Endothelial cell of umbilical vein (primary cell): ENCODE results near the gene TYROBP. TPM values are rescaled to one million over a fixed set of nuclear protein-coding genes. Genes with fewer than 3 reads are reported as not detected.
"Not testable (repeated sequence)": the region's sequence is repeated elsewhere in the genome, so short reads cannot be mapped to it uniquely, and the experiment has no call there.

Experiments
- BruUV-seq: library from RNA; stranded (reverse); fragments of 400-500 nt; replicated peaks from 2 replicates; lab custom pipeline; 2021; lab: Mats Ljungman, UMichigan
- CTCF ChIA-PET: fragments of 300-600, 350-600 bp; sonication (Branson Sonifier 250); formaldehyde crosslinking; loops from one replicate; lab custom pipeline; 2021; ENCODE audit warnings: antibody characterized with exemption, inconsistent platforms; lab: Charles Lee
- POLR2A ChIA-PET: fragments of 300-600, 350-600 bp; sonication (Branson Sonifier 250); formaldehyde crosslinking; loops from one replicate; lab custom pipeline; 2021; ENCODE audit warnings: antibody characterized with exemption, inconsistent platforms; lab: Charles Lee
- DNase-seq: peaks from one replicate; pipeline ENCODE4 v3.0.0-alpha.2; 2011; ENCODE audit warnings: low read depth, low spot score
- FAIRE-seq: peaks from 2 replicates; lab custom pipeline; 2011; peaks lifted over from hg19 to GRCh38; lab: Jason Lieb, UNC
- H2AFZ ChIP-seq: 2 replicates; pipeline ENCODE4 v1.6.0; 2012; ENCODE audit warnings: low read depth, low read length, control low read depth, inconsistent platforms
- H3K27ac ChIP-seq: 2 replicates; pipeline ENCODE4 v1.5.1; 2011; ENCODE audit warnings: low read depth, mild to moderate bottlenecking, control low read depth, low read length, moderate library complexity; ENCODE audit not compliant: insufficient read depth
- H3K27me3 ChIP-seq, 2 experiments: 2 replicates each; pipeline versions ENCODE4 v1.6.0 to v1.6.1; 2011; ENCODE audit warnings: low read length in 2 of 2, mixed read lengths in 1 of 2; ENCODE audit not compliant: control insufficient read depth in 2 of 2, insufficient read depth in 2 of 2
- H3K36me3 ChIP-seq, 2 experiments: 2 replicates in 1 of 2; 3 replicates in 1 of 2; pipeline ENCODE4 v1.5.1; 2011; ENCODE audit warnings: low read length in 2 of 2, mild to moderate bottlenecking in 1 of 2, moderate library complexity in 1 of 2; ENCODE audit not compliant: control insufficient read depth in 2 of 2, insufficient read depth in 2 of 2; ENCODE audit errors: extremely low read depth in 1 of 2
- H3K4me1 ChIP-seq: 3 replicates; pipeline ENCODE4 v1.5.1; 2011; ENCODE audit warnings: mild to moderate bottlenecking, low read length; ENCODE audit not compliant: control insufficient read depth, insufficient read depth; ENCODE audit errors: extremely low read depth
- H3K4me2 ChIP-seq: 2 replicates; pipeline ENCODE4 v1.6.1; 2011; ENCODE audit warnings: low read length, control low read depth, mixed read lengths; ENCODE audit not compliant: insufficient read depth
- H3K4me3 ChIP-seq, 3 experiments: fragments of 200-600 bp in 1 of 3; sonication (generic), shearing (Covaris generic) in 1 of 3; replicated peaks in 1 of 3; 2 replicates each; pipeline ENCODE4 v1.5.1; 2011 to 2016; ENCODE audit warnings: control low read depth in 3 of 3, low read length in 3 of 3, mild to moderate bottlenecking in 2 of 3, inconsistent platforms in 1 of 3, low read depth in 1 of 3, moderate library complexity in 1 of 3; ENCODE audit not compliant: insufficient read depth in 1 of 3
- H3K79me2 ChIP-seq: 2 replicates; pipeline ENCODE4 v1.6.0; 2012; ENCODE audit warnings: low read length, inconsistent platforms; ENCODE audit not compliant: control insufficient read depth, insufficient read depth
- H3K9ac ChIP-seq: replicated peaks from 2 replicates; pipeline ENCODE3; 2011; ENCODE audit warnings: low read length, control low read depth; ENCODE audit not compliant: insufficient read depth; ENCODE audit errors: extremely low read depth
- H3K9me1 ChIP-seq: replicated peaks from 3 replicates; pipeline ENCODE4 v1.6.0; 2011; ENCODE audit warnings: mild to moderate bottlenecking, low read length; ENCODE audit not compliant: control insufficient read depth, insufficient read depth; ENCODE audit errors: extremely low read depth
- H3K9me3 ChIP-seq: replicated peaks from 2 replicates; pipeline ENCODE4 v1.5.1; 2012; ENCODE audit warnings: low read length, inconsistent platforms; ENCODE audit not compliant: control insufficient read depth, insufficient read depth
- H4K20me1 ChIP-seq: replicated peaks from 2 replicates; pipeline ENCODE3; 2011; ENCODE audit warnings: mild to moderate bottlenecking, low read length; ENCODE audit not compliant: control insufficient read depth, insufficient read depth; ENCODE audit errors: extremely low read depth
- EZH2 ChIP-seq: IDR thresholded peaks from 2 replicates; pipeline ENCODE4 v1.6.1; 2012; ENCODE audit warnings: borderline replicate concordance, low read depth, mild to moderate bottlenecking, moderate library complexity, low read length, inconsistent platforms; ENCODE audit not compliant: severe bottlenecking
- GATA2 ChIP-seq: IDR thresholded peaks from 2 replicates; pipeline ENCODE4 v1.7.0; 2011; ENCODE audit warnings: low read depth, mild to moderate bottlenecking, moderate library complexity, mixed read lengths, low read length; ENCODE audit not compliant: insufficient read length, insufficient read depth
- MYC ChIP-seq: IDR thresholded peaks from one replicate; pipeline ENCODE4 v1.6.1; 2011; ENCODE audit warnings: mild to moderate bottlenecking, low read depth, low read length
- POLR2A ChIP-seq: IDR thresholded peaks from 2 replicates; pipeline ENCODE4 v1.6.1; 2012; ENCODE audit warnings: low read depth, mild to moderate bottlenecking, control low read depth, low read length
- dilution Hi-C: fragments of 300-500 bp; cut with MboI; formaldehyde crosslinking; loops from one replicate; pipeline ENCODE4 v1.15.0; 2019; ENCODE audit warnings: low sequenced_read_pairs; ENCODE audit not compliant: extremely low pct_ligation_motif_present
- intact Hi-C: fragments of 100-400 bp; cut with micrococcal nuclease; formaldehyde crosslinking; loops from one replicate; pipeline ENCODE4 v1.10.0; 2022
- polyA plus RNA-seq, 4 experiments: library from polyadenylated mRNA; depleted of rRNA in 3 of 4; stranded (reverse) in 3 of 4; unstranded in 1 of 4; fragments of >200 nt; gene quantifications; 2 replicates each; pipeline versions ENCODE4 v1.2.1 to v1.2.3, GENCODE V29; 2011 to 2012; ENCODE audit warnings: missing spikeins in 1 of 4
- total RNA-seq: library from RNA; stranded (reverse); gene quantifications from 2 replicates; pipeline ENCODE4 v1.2.3, GENCODE V29; 2021

Gene TYROBP
- total and polyA plus RNA-seq, 2 donors (not counting 3 experiments of a cell fraction or from before 2014, with no cell fraction given): not detected

DNA sequence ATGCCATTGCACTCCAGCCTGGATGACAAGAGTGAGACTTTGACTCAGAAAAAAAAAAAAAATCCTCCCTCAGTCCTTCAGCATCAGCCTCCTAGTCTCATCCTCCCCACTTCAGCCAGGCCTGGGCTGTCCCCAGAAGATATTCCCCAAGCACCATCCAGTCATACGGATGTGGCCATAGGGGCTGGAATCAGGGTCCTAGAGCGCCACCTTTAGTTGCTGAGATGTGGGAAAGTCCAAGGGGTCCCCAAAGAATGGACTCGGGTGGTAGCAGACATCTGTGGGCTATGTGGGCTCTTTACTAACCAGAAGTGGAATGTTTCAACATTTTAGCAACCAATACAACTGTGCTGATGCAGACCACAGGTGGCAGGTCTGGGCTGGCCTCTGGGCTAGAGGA, 3.1 kb upstream of the TYROBP start:
- Histone ChIP-seq H2AFZ (no peak overlapping the region), H3K4me3 (no peak overlapping the region), H3K36me3 (no peaks in the 10 kb centered on the region), H3K79me2 (no peaks in the 10 kb centered on the region), H3K27me3 (no peaks in the 10 kb centered on the region), H3K27ac (no peak overlapping the region), H3K9ac (no peak overlapping the region), H3K4me2 (no peak overlapping the region), H3K4me1 (no peaks in the 10 kb centered on the region), H3K9me3 (no peaks in the 10 kb centered on the region), H4K20me1 (no peaks in the 10 kb centered on the region), H3K9me1 (no peaks in the 10 kb centered on the region)
- TF ChIP-seq MYC: no peak
- no peak for TF ChIP-seq POLR2A
- no peak for TF ChIP-seq GATA2
- no peak for TF ChIP-seq EZH2
- ChIA-PET CTCF (no interaction called here), POLR2A (no interaction called here)
- no TSS peak for BruUV-seq
- DNase-seq: no peak
- dilution Hi-C loops: no loop called here
- intact Hi-C loops: no loop called here
- no peak for FAIRE-seq

DNA sequence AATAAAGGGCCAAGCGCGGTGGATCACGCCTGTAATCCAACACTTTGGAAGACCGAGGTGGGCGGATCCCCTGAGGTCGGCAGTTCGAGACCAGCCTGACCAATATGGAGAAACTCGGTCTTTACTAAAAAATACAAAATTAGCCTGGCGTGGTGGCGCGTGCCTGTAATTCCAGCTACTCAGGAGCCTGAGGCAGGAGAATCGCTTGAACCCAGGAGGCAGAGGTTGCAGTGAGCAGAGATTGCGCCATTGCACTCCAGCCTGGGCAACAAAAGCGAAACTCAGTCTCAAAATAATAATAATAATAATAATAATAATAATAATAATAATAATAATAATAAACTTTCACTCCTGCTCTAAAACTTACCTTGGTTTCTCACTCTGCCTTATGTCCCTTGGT, 2.3 kb upstream of the TYROBP start:
- H3K27ac ChIP-seq, H3K4me3 ChIP-seq, H3K36me3 ChIP-seq, H3K4me1 ChIP-seq, intact Hi-C loops, H3K9ac ChIP-seq, H3K4me2 ChIP-seq, BruUV-seq, H4K20me1 ChIP-seq, H3K9me1 ChIP-seq, H2AFZ ChIP-seq, POLR2A ChIA-PET, CTCF ChIA-PET, H3K9me3 ChIP-seq, H3K27me3 ChIP-seq, dilution Hi-C loops, DNase-seq, H3K79me2 ChIP-seq, FAIRE-seq: not testable (repeated sequence)
